Breast epithelium (tissue), 4 donors: ENCODE measurements around the gene ECEL1. TPM values are rescaled to one million over a fixed set of nuclear protein-coding genes. Genes with fewer than 3 reads are reported as not detected.

Source experiments
- DNase-seq, 2 donors: peaks; one replicate each; pipeline ENCODE4 v3.0.0-alpha.2; 2019; ENCODE audit warnings: low spot score in 2 of 2
- H3K27ac ChIP-seq, 2 donors: fragments of 200-600 bp; sonication (generic) in 1 of 2; one replicate each; pipeline ENCODE4 v1.5.1; 2016 to 2019; ENCODE audit warnings: mild to moderate bottlenecking in 1 of 2
- H3K27me3 ChIP-seq, 2 donors: fragments of 200-600 bp; sonication (generic) in 1 of 2; one replicate each; pipeline versions ENCODE4 v1.5.1 to v1.6.0; 2017 to 2019; ENCODE audit warnings: control low read depth in 1 of 2, mild to moderate bottlenecking in 1 of 2
- H3K36me3 ChIP-seq: fragments of 200-600 bp; one replicate; pipeline ENCODE4 v1.5.1; 2019
- H3K4me1 ChIP-seq, 2 donors: fragments of 200-600 bp; sonication (generic); one replicate each; pipeline ENCODE4 v1.5.1; 2016 to 2019; ENCODE audit warnings: control low read depth in 1 of 2
- H3K4me3 ChIP-seq, 3 donors: fragments of 200-600 bp; sonication (generic); 1 replicate in 2 of 3; 2 replicates in 1 of 3; pipeline ENCODE4 v1.5.1; 2016 to 2019; ENCODE audit warnings: mild to moderate bottlenecking in 3 of 3, moderate library complexity in 2 of 3
- H3K9me3 ChIP-seq, 2 donors: fragments of 200-600 bp; sonication (generic) in 1 of 2; one replicate each; pipeline ENCODE4 v1.5.1; 2016 to 2019; ENCODE audit warnings: control low read depth in 1 of 2
- POLR2A ChIP-seq: fragments of 450-650 bp; IDR thresholded peaks from one replicate; pipeline ENCODE4 v1.6.1; 2016; ENCODE audit warnings: antibody characterized with exemption, mild to moderate bottlenecking, moderate library complexity
- POLR2AphosphoS5 ChIP-seq, 3 donors: sonication (generic); formaldehyde crosslinking; IDR thresholded peaks; one replicate each; pipeline ENCODE4 v1.6.1; 2017; ENCODE audit warnings: antibody characterized with exemption in 3 of 3
- intact Hi-C: fragments of 100-400 bp; cut with DNase I; formaldehyde crosslinking; loops from one replicate; pipeline ENCODE4 v1.15.1; 2023; ENCODE audit warnings: low total_unique reads
- total RNA-seq, 3 donors: library from RNA; depleted of rRNA; stranded (reverse); fragments of >200 nt; gene quantifications; one replicate each; pipeline ENCODE4 v1.1.0, GENCODE V29; 2016
- TF ChIP-seq, protein P1 (sequence below), 3 donors: fragments of 450-650 bp; IDR thresholded peaks; one replicate each; pipeline ENCODE4 v1.5.1; 2016 to 2017; ENCODE audit warnings: antibody characterized with exemption in 3 of 3, mild to moderate bottlenecking in 3 of 3, moderate library complexity in 3 of 3

The ECEL1 gene
- total RNA-seq, 3 donors from 2014 or later, result 0.15 to 2.3 (median 0.48) TPM

- Histone ChIP-seq H3K27me3 (peaks cover 0 to 46% of the 10 kb centered on the region in 2 donors), H3K27ac (no peak overlapping the region)
These were observed 1.2 kb upstream of the ECEL1 start for GRCh38 chr2:232488721-232489300.

DNA sequence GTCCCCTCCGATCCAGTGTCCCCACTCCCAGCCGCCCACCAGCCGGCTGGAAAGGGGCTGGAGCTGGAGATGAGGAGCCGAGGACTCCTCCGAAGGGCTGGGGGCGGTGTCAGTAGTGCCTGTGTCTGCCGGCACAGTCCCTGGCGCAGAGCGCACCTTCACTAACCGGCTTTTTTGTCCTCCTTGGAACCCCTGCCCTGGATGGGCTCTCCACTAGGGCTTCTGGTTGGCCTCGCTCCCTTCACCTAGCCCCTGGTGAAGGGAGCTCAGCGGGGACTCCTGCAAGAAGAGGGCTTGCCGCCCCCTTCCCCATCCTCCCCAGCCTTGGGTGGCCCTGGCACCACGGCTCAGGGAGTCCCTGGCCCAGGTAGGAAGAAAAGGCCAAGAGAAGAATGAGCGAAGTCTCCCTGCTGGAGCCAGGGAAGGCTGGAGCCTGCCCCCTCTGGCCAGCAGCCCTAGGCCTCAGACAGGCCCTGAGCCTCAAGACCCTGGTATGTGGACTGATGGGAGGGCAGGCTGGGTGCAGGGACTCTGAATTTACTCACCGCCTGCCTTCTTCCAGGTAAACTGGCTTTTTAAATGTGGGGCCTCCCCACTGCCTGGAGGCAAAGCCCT lies 570 bp upstream of the ECEL1 start:
- DNase-seq, result no peak

More at GRCh38 chr2:232488721-232489300, 1.2 kb upstream of the ECEL1 start:
- intact Hi-C loops, result no loop called here
- no peak for DNase-seq
- Histone ChIP-seq H3K4me1 (no peaks in the 10 kb centered on the region), H3K4me3 (no peak overlapping the region), H3K36me3 (no peaks in the 10 kb centered on the region), H3K9me3 (no peaks in the 10 kb centered on the region)
- TF ChIP-seq, protein P1, sequence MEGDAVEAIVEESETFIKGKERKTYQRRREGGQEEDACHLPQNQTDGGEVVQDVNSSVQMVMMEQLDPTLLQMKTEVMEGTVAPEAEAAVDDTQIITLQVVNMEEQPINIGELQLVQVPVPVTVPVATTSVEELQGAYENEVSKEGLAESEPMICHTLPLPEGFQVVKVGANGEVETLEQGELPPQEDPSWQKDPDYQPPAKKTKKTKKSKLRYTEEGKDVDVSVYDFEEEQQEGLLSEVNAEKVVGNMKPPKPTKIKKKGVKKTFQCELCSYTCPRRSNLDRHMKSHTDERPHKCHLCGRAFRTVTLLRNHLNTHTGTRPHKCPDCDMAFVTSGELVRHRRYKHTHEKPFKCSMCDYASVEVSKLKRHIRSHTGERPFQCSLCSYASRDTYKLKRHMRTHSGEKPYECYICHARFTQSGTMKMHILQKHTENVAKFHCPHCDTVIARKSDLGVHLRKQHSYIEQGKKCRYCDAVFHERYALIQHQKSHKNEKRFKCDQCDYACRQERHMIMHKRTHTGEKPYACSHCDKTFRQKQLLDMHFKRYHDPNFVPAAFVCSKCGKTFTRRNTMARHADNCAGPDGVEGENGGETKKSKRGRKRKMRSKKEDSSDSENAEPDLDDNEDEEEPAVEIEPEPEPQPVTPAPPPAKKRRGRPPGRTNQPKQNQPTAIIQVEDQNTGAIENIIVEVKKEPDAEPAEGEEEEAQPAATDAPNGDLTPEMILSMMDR (IDR thresholded peaks at IDR 0.05), result no peak
- no peak for TF ChIP-seq POLR2A
- TF ChIP-seq POLR2AphosphoS5 (IDR thresholded peaks at IDR 0.05), result no peak

DNA sequence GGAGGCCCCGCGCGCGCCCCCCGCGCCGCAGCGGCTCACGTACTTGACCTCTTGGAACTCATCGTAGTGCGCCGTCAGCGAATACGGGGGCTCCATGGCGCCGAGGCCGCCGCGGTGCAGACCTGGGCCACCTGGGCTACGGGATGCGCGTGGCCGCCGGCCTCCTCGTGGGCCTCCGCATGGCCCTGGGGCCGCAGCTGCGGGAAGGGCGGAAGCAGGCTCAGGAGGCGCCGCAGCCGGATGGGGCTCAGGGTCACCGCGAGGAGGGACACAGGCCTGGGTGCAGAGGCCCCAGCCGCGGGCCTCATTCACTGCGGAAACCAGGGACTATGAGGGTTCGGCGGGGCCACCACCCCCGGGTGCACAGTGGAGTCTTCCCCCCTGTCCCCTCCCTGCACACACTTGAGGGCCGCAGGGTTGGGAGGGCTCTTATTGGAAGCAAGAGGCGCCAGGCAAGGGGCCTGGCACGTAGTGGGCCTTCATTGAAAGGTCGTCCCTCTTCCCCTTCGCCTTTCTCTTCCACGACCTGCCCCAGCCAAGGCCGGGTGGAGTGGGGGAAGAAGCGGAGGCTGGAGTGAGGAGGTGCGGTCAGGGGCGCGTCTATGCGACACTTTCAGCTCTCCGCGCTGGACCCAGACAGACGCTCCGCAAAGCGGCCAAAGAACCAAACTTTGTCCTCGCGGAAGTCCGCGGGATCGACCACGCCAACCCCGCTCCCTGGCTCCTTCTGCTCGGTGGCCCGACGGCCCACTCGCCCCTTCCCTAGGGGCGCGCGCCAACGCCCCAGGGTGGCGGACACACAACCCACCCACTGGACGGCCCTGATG lies 863 bp downstream of the ECEL1 start:
- no peak overlapping the region for H3K27ac ChIP-seq
- intact Hi-C loops, result no loop called here
- H3K27me3 ChIP-seq, result peaks cover 0 to 62% of the 10 kb centered on the region in 2 donors
- H3K4me3 ChIP-seq, result peak overlapping the region in 2 of 3 donors; percentile 41 to 55
- no peaks in the 10 kb centered on the region for H3K9me3 ChIP-seq
- H3K4me1 ChIP-seq, result no peaks in the 10 kb centered on the region
- H3K36me3 ChIP-seq, result no peaks in the 10 kb centered on the region
- TF ChIP-seq POLR2AphosphoS5 (IDR thresholded peaks at IDR 0.05) (no peak), POLR2A (no peak)
- TF ChIP-seq, protein P1 (IDR thresholded peaks at IDR 0.05), result no peak
- DNase-seq, result no peak

More for the DNA sequence above, 570 bp upstream of the ECEL1 start:
- TF ChIP-seq POLR2A (no peak), POLR2AphosphoS5 (IDR thresholded peaks at IDR 0.05) (no peak)
- TF ChIP-seq, protein P1 (IDR thresholded peaks at IDR 0.05), result no peak
- Histone ChIP-seq H3K27me3 (peaks cover 0 to 52% of the 10 kb centered on the region in 2 donors), H3K36me3 (no peaks in the 10 kb centered on the region), H3K4me1 (no peaks in the 10 kb centered on the region), H3K9me3 (no peaks in the 10 kb centered on the region), H3K27ac (no peak overlapping the region), H3K4me3 (peak overlapping the region in 2 of 3 donors; percentile 41 to 55)
- intact Hi-C loops, result no loop called here

GRCh38 chr2:232485757-232486557 lies 1.7 kb downstream of the ECEL1 start:
- Histone ChIP-seq H3K4me3 (peak overlapping the region in 1 of 3 donors; percentile 55), H3K36me3 (no peaks in the 10 kb centered on the region), H3K27ac (no peak overlapping the region), H3K4me1 (no peaks in the 10 kb centered on the region), H3K9me3 (no peaks in the 10 kb centered on the region), H3K27me3 (peaks cover 0 to 70% of the 10 kb centered on the region in 2 donors)
- DNase-seq, result no peak
- intact Hi-C loops, result no loop called here
- TF ChIP-seq, protein P1 (IDR thresholded peaks at IDR 0.05), result no peak
- TF ChIP-seq POLR2AphosphoS5 (IDR thresholded peaks at IDR 0.05), result no peak
- no peak for TF ChIP-seq POLR2A
